ENCODE measurements around the gene SLC39A11.

DNA sequence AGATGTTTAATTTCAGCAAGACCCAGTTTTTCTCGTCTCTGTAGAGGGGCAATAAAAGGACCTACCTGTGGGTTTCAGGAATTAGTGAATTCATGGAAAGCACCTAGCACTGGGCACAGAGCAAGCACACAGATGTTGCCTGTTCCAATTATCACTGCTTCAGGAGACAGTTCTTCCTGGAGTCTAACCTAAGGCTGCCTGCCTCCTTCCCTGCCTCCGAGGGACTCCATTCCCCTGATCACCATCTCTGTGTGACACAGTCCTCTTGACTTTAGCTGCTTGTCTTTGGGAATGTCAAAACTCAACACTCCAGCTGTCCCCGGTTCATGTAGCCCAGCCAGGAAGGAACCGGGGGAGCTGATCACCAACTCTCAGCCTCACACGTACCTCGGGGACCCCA lies 474.9 kb downstream of the SLC39A11 start:
- TF ChIP-seq, protein P1, sequence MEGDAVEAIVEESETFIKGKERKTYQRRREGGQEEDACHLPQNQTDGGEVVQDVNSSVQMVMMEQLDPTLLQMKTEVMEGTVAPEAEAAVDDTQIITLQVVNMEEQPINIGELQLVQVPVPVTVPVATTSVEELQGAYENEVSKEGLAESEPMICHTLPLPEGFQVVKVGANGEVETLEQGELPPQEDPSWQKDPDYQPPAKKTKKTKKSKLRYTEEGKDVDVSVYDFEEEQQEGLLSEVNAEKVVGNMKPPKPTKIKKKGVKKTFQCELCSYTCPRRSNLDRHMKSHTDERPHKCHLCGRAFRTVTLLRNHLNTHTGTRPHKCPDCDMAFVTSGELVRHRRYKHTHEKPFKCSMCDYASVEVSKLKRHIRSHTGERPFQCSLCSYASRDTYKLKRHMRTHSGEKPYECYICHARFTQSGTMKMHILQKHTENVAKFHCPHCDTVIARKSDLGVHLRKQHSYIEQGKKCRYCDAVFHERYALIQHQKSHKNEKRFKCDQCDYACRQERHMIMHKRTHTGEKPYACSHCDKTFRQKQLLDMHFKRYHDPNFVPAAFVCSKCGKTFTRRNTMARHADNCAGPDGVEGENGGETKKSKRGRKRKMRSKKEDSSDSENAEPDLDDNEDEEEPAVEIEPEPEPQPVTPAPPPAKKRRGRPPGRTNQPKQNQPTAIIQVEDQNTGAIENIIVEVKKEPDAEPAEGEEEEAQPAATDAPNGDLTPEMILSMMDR (IDR thresholded peaks at IDR 0.05), result no peak
- TF ChIP-seq EP300 (IDR thresholded peaks at IDR 0.05) (no peak), POLR2A (IDR thresholded peaks at IDR 0.05) (no peak)

Data from upper lobe of left lung (tissue), 4 donors.